IMR-90 (cell line): ENCODE measurements around the gene KIRREL2. TPM values are rescaled to one million over a fixed set of nuclear protein-coding genes. Genes with fewer than 3 reads are reported as not detected.

Source experiments
- ATAC-seq: fragments of 200-7000 bp; cut with Tn5 transposase; 2 replicates; pipeline ENCODE4 v1.9.1; 2020; ENCODE audit warnings: low read depth, mild to moderate bottlenecking, moderate library complexity
- BruUV-seq: library from RNA; stranded (reverse); fragments of 400-500 nt; replicated peaks from 2 replicates; lab custom pipeline; 2021; lab: Mats Ljungman, UMichigan
- CTCF ChIA-PET: fragments of 300-600 bp; formaldehyde crosslinking; extraction: SDS; loops from one replicate; lab custom pipeline; 2021; ENCODE audit warnings: antibody characterized with exemption; lab: Yijun Ruan, JAX
- POLR2A ChIA-PET: fragments of 300-600 bp; sonication (Branson Sonifier 250); formaldehyde crosslinking; loops from one replicate; lab custom pipeline; 2022; ENCODE audit warnings: antibody characterized with exemption; ENCODE audit not compliant: unreplicated experiment; lab: Charles Lee
- DNase-seq: peaks from one replicate; pipeline ENCODE4 v3.0.0; 2013
- H2AFZ ChIP-seq: replicated peaks from 2 replicates; pipeline ENCODE3; 2013; ENCODE audit warnings: low read length, mild to moderate bottlenecking; ENCODE audit not compliant: poor library complexity
- H2AK5ac ChIP-seq: 2 replicates; pipeline ENCODE4 v1.6.1; 2013; ENCODE audit warnings: low read depth, low read length, inconsistent platforms
- H2AK9ac ChIP-seq: replicated peaks from 2 replicates; pipeline ENCODE3; 2013; ENCODE audit warnings: mild to moderate bottlenecking, low read depth, low read length, moderate library complexity; ENCODE audit not compliant: poor library complexity
- H2BK120ac ChIP-seq: 2 replicates; pipeline ENCODE4 v1.6.1; 2013; ENCODE audit warnings: low read depth, low read length, inconsistent platforms
- H2BK15ac ChIP-seq: 3 replicates; pipeline ENCODE4 v1.6.1; 2013; ENCODE audit warnings: low read depth, low read length, inconsistent platforms
- H2BK20ac ChIP-seq: 2 replicates; pipeline ENCODE4 v1.6.1; 2013; ENCODE audit warnings: low read depth, mild to moderate bottlenecking, inconsistent platforms, low read length, moderate library complexity
- H2BK5ac ChIP-seq: 2 replicates; pipeline ENCODE4 v1.6.1; 2013; ENCODE audit warnings: mild to moderate bottlenecking, low read depth, low read length, inconsistent platforms; ENCODE audit not compliant: poor library complexity, severe bottlenecking
- H3K14ac ChIP-seq: replicated peaks from 2 replicates; pipeline ENCODE4 v1.6.1; 2013; ENCODE audit warnings: low read depth, low read length, inconsistent platforms
- H3K18ac ChIP-seq: 2 replicates; pipeline ENCODE4 v1.6.1; 2013; ENCODE audit warnings: low read depth, low read length, control low read depth
- H3K23ac ChIP-seq: 2 replicates; pipeline ENCODE4 v1.6.1; 2013; ENCODE audit warnings: low read depth, low read length, inconsistent platforms
- H3K27ac ChIP-seq: 2 replicates; pipeline ENCODE4 v1.5.1; 2013; ENCODE audit warnings: mild to moderate bottlenecking, control low read depth, low read length; ENCODE audit not compliant: insufficient read depth
- H3K27me3 ChIP-seq: 2 replicates; pipeline ENCODE4 v1.6.1; 2013; ENCODE audit warnings: low read length; ENCODE audit not compliant: control insufficient read depth, insufficient read depth
- H3K36me3 ChIP-seq: 2 replicates; pipeline ENCODE4 v1.6.1; 2013; ENCODE audit warnings: low read length, mixed read lengths; ENCODE audit not compliant: control insufficient read depth, insufficient read depth
- H3K4ac ChIP-seq: 2 replicates; pipeline ENCODE4 v1.6.1; 2013; ENCODE audit warnings: low read depth, low read length, inconsistent platforms
- H3K4me1 ChIP-seq: 2 replicates; pipeline ENCODE4 v1.6.1; 2013; ENCODE audit warnings: low read length, mixed read lengths; ENCODE audit not compliant: control insufficient read depth, insufficient read depth
- H3K4me2 ChIP-seq: 2 replicates; pipeline ENCODE4 v1.6.1; 2013; ENCODE audit warnings: low read depth, mild to moderate bottlenecking, control low read depth, low read length, moderate library complexity
- H3K4me3 ChIP-seq: 2 replicates; pipeline ENCODE4 v1.5.1; 2013; ENCODE audit warnings: low read depth, mild to moderate bottlenecking, control low read depth, low read length, moderate library complexity; ENCODE audit not compliant: insufficient read depth
- H3K56ac ChIP-seq: 2 replicates; pipeline ENCODE4 v1.6.1; 2013; ENCODE audit warnings: low read length, inconsistent platforms; ENCODE audit not compliant: insufficient read depth; ENCODE audit errors: extremely low read depth
- H3K79me1 ChIP-seq, 2 experiments: 2 replicates each; pipeline ENCODE4 v1.6.1; 2013; ENCODE audit warnings: low read length in 2 of 2, inconsistent platforms in 1 of 2, low read depth in 1 of 2
- H3K9ac ChIP-seq: 2 replicates; pipeline ENCODE4 v1.6.1; 2013; ENCODE audit warnings: low read depth, low read length, control low read depth
- H3K9me1 ChIP-seq: 2 replicates; pipeline ENCODE4 v1.6.1; 2013; ENCODE audit warnings: low read length, inconsistent platforms; ENCODE audit not compliant: insufficient read depth
- H3K9me3 ChIP-seq: 2 replicates; pipeline ENCODE4 v1.6.1; 2013; ENCODE audit warnings: low read length; ENCODE audit not compliant: control insufficient read depth, insufficient read depth
- H4K20me1 ChIP-seq: 2 replicates; pipeline ENCODE4 v1.6.1; 2013; ENCODE audit warnings: low read length, inconsistent platforms; ENCODE audit not compliant: insufficient read depth
- H4K5ac ChIP-seq: 2 replicates; pipeline ENCODE4 v1.6.1; 2013; ENCODE audit warnings: mild to moderate bottlenecking, low read depth, low read length, control low read depth
- H4K8ac ChIP-seq, 2 experiments: 2 replicates each; pipeline ENCODE4 v1.6.1; 2013; ENCODE audit warnings: low read depth in 2 of 2, low read length in 2 of 2, control low read depth in 1 of 2, inconsistent platforms in 1 of 2
- H4K91ac ChIP-seq: 2 replicates; pipeline ENCODE4 v1.6.1; 2013; ENCODE audit warnings: low read depth, low read length, inconsistent platforms; ENCODE audit not compliant: insufficient read depth
- CTCF ChIP-seq: conservative IDR thresholded peaks from 2 replicates; pipeline ENCODE4 v1.5.1; 2012; ENCODE audit warnings: mild to moderate bottlenecking, low read depth, low read length, improper control_type of control experiment
- ELK1 ChIP-seq: fragments of 150-350 bp; IDR thresholded peaks from 2 replicates; pipeline ENCODE4 v1.6.1; 2016; ENCODE audit warnings: low read depth, mild to moderate bottlenecking, low read length, moderate library complexity, borderline replicate concordance
- NFE2L2 ChIP-seq: fragments of 150-350 bp; IDR thresholded peaks from 2 replicates; pipeline ENCODE4 v1.6.1; 2016; ENCODE audit warnings: low read depth, mild to moderate bottlenecking, low read length
- WGBS, 2 experiments: methylation state at CpG; one replicate each; pipeline versions ENCODE4 v1.1.5 to v1.1.7; 2013; ENCODE audit warnings: missing lambda C conversion rate in 2 of 2; ENCODE audit not compliant: insufficient read length in 1 of 2; ENCODE audit errors: extremely low coverage in 2 of 2; 5-methylcytosine and 5-hydroxymethylcytosine counted together
- dilution Hi-C: fragments of 300-500 bp; cut with HindIII; formaldehyde crosslinking; loops from one replicate; pipeline ENCODE4 v1.14.3; 2018; ENCODE audit warnings: low sequenced_read_pairs; ENCODE audit not compliant: unreplicated experiment
- in situ Hi-C: fragments of 300-500 bp; cut with MboI; formaldehyde crosslinking; loops from 3 replicates; pipeline ENCODE4 v1.14.3; 2019; ENCODE audit warnings: low sequenced_read_pairs, inconsistent platforms, mixed read lengths
- intact Hi-C: fragments of 100-400 bp; cut with micrococcal nuclease; formaldehyde crosslinking; loops from 2 replicates; pipeline ENCODE4 v1.10.0; 2022
- polyA plus RNA-seq, 3 experiments: library from polyadenylated mRNA; depleted of rRNA; stranded (reverse); fragments of >200 nt; gene quantifications; 2 replicates each; pipeline ENCODE4 v1.2.3, GENCODE V29; 2012; ENCODE audit warnings: low replicate concordance in 1 of 3
- total RNA-seq: library from RNA; depleted of rRNA; stranded (reverse); fragments of >200 nt; gene quantifications from 2 replicates; pipeline ENCODE4 v1.2.3, GENCODE V29; 2012

The KIRREL2 gene
- total and polyA plus RNA-seq, 2 of the 4 experiments (the other 2 are of a cell fraction), result not detected

- Histone ChIP-seq H3K36me3 (no peaks in the 10 kb centered on the region), H2AK9ac (no peak overlapping the region), H4K20me1 (no peaks in the 10 kb centered on the region; the same call in 1 of the 2 replicates), H3K27ac (no peak overlapping the region), H2BK5ac (no peak overlapping the region), H3K79me1 (no peaks in the 10 kb centered on the region), H3K4me1 (no peaks in the 10 kb centered on the region; the same call in 1 of the 2 replicates), H3K4me2 (no peak overlapping the region), H3K56ac (no peak overlapping the region), H2BK15ac (no peak overlapping the region), H2BK20ac (no peak overlapping the region), H3K9me1 (no peaks in the 10 kb centered on the region), H4K91ac (no peak overlapping the region), H4K5ac (no peak overlapping the region), H3K18ac (no peak overlapping the region), H2AFZ (no peak overlapping the region), H3K4me3 (no peak overlapping the region), H2BK120ac (no peak overlapping the region), H3K27me3 (peaks cover 79% of the 10 kb centered on the region), H3K23ac (no peak overlapping the region), H2AK5ac (no peak overlapping the region), H3K4ac (no peak overlapping the region), H3K9me3 (no peaks in the 10 kb centered on the region), H4K8ac (no peak overlapping the region), H3K14ac (no peak overlapping the region), H3K9ac (no peak overlapping the region)
- TF ChIP-seq ELK1 (no peak), CTCF (no peak), NFE2L2 (no peak)
- ATAC-seq, result no peak
- no peak for DNase-seq
- 67% methylated on average over 3 of the region's 4 CpGs; no CpG with 5 or more reads in 1 of the 2 experiments for WGBS, 2 experiments
- ChIA-PET POLR2A (no interaction called here), CTCF (no interaction called here)
- BruUV-seq, result no TSS peak
- in situ Hi-C loops, result no loop called here
- dilution Hi-C loops, result no loop called here
- intact Hi-C loops, result no loop called here
Observed at GRCh38 chr19:35859414-35859813, 2.7 kb downstream of the KIRREL2 start.
